ENCODE measurements around the gene KBTBD13. TPM values are rescaled to one million over a fixed set of nuclear protein-coding genes. Genes with fewer than 3 reads are reported as not detected.
A peak's percentile ranks its signal among the peaks of the same experiment; 100 is the strongest.

Gene KBTBD13
- total RNA-seq, 1 donor from 2014 or later: not detected

- H3K36me3 Mint-ChIP-seq: no peaks in the 10 kb centered on the region
- H3K4me3 Mint-ChIP-seq: no peak overlapping the region
- TF ChIP-seq EZH2 (IDR thresholded peaks at IDR 0.05) (no peak), CTCF (IDR thresholded peaks at IDR 0.05) (no peak), EZH2phosphoT487 (IDR thresholded peaks at IDR 0.05) (no peak)
- H3K4me2 ChIP-seq: no peak overlapping the region
- no peaks in the 10 kb centered on the region for H3K27me3 Mint-ChIP-seq (ENCODE audit: insufficient read depth, low read depth)
- H3F3A ChIP-seq (ENCODE audit: low read depth): peaks cover 2% of the 10 kb centered on the region
- no peak overlapping the region for H3K9ac ChIP-seq
- H3K4me3 ChIP-seq: no peak overlapping the region
- no peaks in the 10 kb centered on the region for H3K4me1 ChIP-seq
- H4K20me1 ChIP-seq (ENCODE audit: low read depth): peaks cover 8% of the 10 kb centered on the region
- H3K79me2 ChIP-seq (ENCODE audit: low read depth): no peaks in the 10 kb centered on the region
- H3K4me1 Mint-ChIP-seq: peaks cover 19% of the 10 kb centered on the region
- no peak overlapping the region for H3K27ac ChIP-seq
- no peak overlapping the region for H2AFZ ChIP-seq (replicated peaks)
- no peak for DNase-seq (ENCODE audit: low spot score)
- no peaks in the 10 kb centered on the region for H3K36me3 ChIP-seq
- no peaks in the 10 kb centered on the region for H3K9me3 ChIP-seq (ENCODE audit: low read depth)
- peak overlapping the region; percentile 4 for H3K27ac Mint-ChIP-seq
- peaks cover 4% of the 10 kb centered on the region for H3K9me3 Mint-ChIP-seq
- peaks cover 2% of the 10 kb centered on the region for H3K27me3 ChIP-seq
Observed at GRCh38 chr15:65055201-65055870, 21.2 kb upstream of the KBTBD13 start.

- Mint-ChIP-seq H3K27me3 (ENCODE audit: insufficient read depth, low read depth) (no peaks in the 10 kb centered on the region), H3K36me3 (no peaks in the 10 kb centered on the region), H3K9me3 (peaks cover 4% of the 10 kb centered on the region), H3K27ac (peak overlapping the region; percentile 48), H3K4me1 (peaks cover 17% of the 10 kb centered on the region), H3K4me3 (no peak overlapping the region)
- Histone ChIP-seq H3K27ac (no peak overlapping the region), H3K27me3 (no peaks in the 10 kb centered on the region), H3K4me2 (no peak overlapping the region), H3K4me3 (no peak overlapping the region), H3K9ac (no peak overlapping the region), H4K20me1 (ENCODE audit: low read depth) (peaks cover 8% of the 10 kb centered on the region), H3K4me1 (no peaks in the 10 kb centered on the region), H3K9me3 (ENCODE audit: low read depth) (no peaks in the 10 kb centered on the region), H2AFZ (replicated peaks) (no peak overlapping the region), H3F3A (ENCODE audit: low read depth) (peaks cover 2% of the 10 kb centered on the region), H3K79me2 (ENCODE audit: low read depth) (no peaks in the 10 kb centered on the region), H3K36me3 (no peaks in the 10 kb centered on the region)
- no peak for DNase-seq (ENCODE audit: low spot score)
- TF ChIP-seq CTCF (IDR thresholded peaks at IDR 0.05) (no peak), EZH2 (IDR thresholded peaks at IDR 0.05) (no peak), EZH2phosphoT487 (IDR thresholded peaks at IDR 0.05) (no peak)
Observed at GRCh38 chr15:65056106-65056505, 20.4 kb upstream of the KBTBD13 start.

- no peak overlapping the region for H3K27ac Mint-ChIP-seq
- no peaks in the 10 kb centered on the region for H3K36me3 ChIP-seq
Observed at GRCh38 chr15:65056868-65057548, 19.5 kb upstream of the KBTBD13 start.

More at GRCh38 chr15:65056868-65057548, 19.5 kb upstream of the KBTBD13 start:
- no peak for TF ChIP-seq CTCF (IDR thresholded peaks at IDR 0.05)
- TF ChIP-seq EZH2phosphoT487 (IDR thresholded peaks at IDR 0.05): no peak
- TF ChIP-seq EZH2 (IDR thresholded peaks at IDR 0.05): no peak
- H2AFZ ChIP-seq (replicated peaks): no peak overlapping the region
- H3K4me2 ChIP-seq: no peak overlapping the region
- peaks cover 17% of the 10 kb centered on the region for H3K4me1 Mint-ChIP-seq
- DNase-seq (ENCODE audit: low spot score): no peak
- H3K4me3 Mint-ChIP-seq: peak overlapping the region; percentile 5
- H3K4me1 ChIP-seq: no peaks in the 10 kb centered on the region
- H3K27me3 Mint-ChIP-seq (ENCODE audit: insufficient read depth, low read depth): peaks cover under 1% of the 10 kb centered on the region
- peaks cover 8% of the 10 kb centered on the region for H4K20me1 ChIP-seq (ENCODE audit: low read depth)
- no peaks in the 10 kb centered on the region for H3K79me2 ChIP-seq (ENCODE audit: low read depth)
- peaks cover 4% of the 10 kb centered on the region for H3K9me3 Mint-ChIP-seq
- H3F3A ChIP-seq (ENCODE audit: low read depth): peaks cover 2% of the 10 kb centered on the region
- H3K4me3 ChIP-seq: no peak overlapping the region
- no peaks in the 10 kb centered on the region for H3K36me3 Mint-ChIP-seq
- H3K9ac ChIP-seq: no peak overlapping the region
- H3K27me3 ChIP-seq: no peaks in the 10 kb centered on the region
- H3K27ac ChIP-seq: no peak overlapping the region
- no peaks in the 10 kb centered on the region for H3K9me3 ChIP-seq (ENCODE audit: low read depth)

All from neural progenitor cell (in vitro differentiated cells).